ENCODE data around the gene UTS2B. TPM values are rescaled to one million over a fixed set of nuclear protein-coding genes. Genes with fewer than 3 reads are reported as not detected.

UTS2B gene
- polyA plus RNA-seq, 1 donor from 2014 or later: 0.46 TPM

- Histone ChIP-seq H3K4me3 (ENCODE audit: low read length) (no peak overlapping the region), H3K9ac (ENCODE audit: low read length) (no peak overlapping the region), H3K4me2 (ENCODE audit: low read length) (no peak overlapping the region), H3K27me3 (ENCODE audit: insufficient read depth, low read depth, low read length) (no peaks in the 10 kb centered on the region), H3K9me2 (ENCODE audit: insufficient read depth, low read length) (no peaks in the 10 kb centered on the region), H3K36me3 (ENCODE audit: insufficient read depth, low read length) (no peaks in the 10 kb centered on the region), H2AFZ (ENCODE audit: low read depth, low read length) (no peak overlapping the region), H3F3A (ENCODE audit: insufficient read depth, low read length, poor library complexity, severe bottlenecking) (no peaks in the 10 kb centered on the region), H4K20me1 (ENCODE audit: insufficient read depth) (no peaks in the 10 kb centered on the region), H3K79me2 (replicated peaks; ENCODE audit: insufficient read depth, low read length) (peaks cover 5% of the 10 kb centered on the region), H3K27ac (ENCODE audit: low read length) (no peak overlapping the region), H3K9me3 (ENCODE audit: low read length) (no peaks in the 10 kb centered on the region)
- no peak for TF ChIP-seq POLR2AphosphoS5 (IDR thresholded peaks at IDR 0.05)
Measured at GRCh38 chr3:191324936-191325335, 5.4 kb downstream of the UTS2B start.

DNA sequence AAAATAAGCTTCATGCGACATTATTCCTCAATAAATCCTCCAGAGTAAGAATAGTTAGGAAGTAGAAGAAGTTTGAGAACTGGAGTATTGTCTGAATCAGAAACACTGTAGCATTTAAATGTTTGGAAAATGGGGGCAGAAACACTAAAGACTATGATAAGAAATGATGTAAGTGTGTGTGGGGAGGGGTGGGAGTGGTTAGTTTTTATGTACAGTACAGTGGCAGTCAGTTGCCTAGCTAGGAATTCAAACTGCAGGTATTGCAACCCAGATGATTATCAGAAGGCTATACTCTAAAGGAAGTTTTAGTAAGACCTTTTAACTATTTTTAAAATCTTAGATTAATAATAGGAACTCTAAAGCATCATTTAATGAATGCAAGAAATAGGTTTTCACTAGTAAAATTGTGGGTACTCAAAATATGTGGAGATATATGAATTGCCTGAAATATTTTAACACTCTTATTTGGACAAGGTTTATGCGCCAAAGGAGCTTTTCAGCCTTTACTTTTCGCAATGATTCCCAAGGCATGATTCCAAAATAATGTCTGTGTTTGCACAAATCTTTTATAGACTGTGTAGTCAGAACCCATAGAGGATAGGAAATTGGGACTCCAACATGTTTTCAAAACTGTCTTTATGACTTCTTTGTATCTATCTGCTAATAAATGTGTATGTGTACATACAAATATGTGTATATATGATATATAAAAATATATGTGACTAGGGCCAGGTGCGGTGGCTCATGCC, 9.1 kb downstream of the UTS2B start:
- Histone ChIP-seq H2AFZ (ENCODE audit: low read depth, low read length) (no peak overlapping the region), H3K9me2 (ENCODE audit: insufficient read depth, low read length) (no peaks in the 10 kb centered on the region), H4K20me1 (ENCODE audit: insufficient read depth) (no peaks in the 10 kb centered on the region), H3K36me3 (ENCODE audit: insufficient read depth, low read length) (no peaks in the 10 kb centered on the region), H3K4me3 (ENCODE audit: low read length) (no peak overlapping the region), H3F3A (ENCODE audit: insufficient read depth, low read length, poor library complexity, severe bottlenecking) (no peaks in the 10 kb centered on the region), H3K27me3 (ENCODE audit: insufficient read depth, low read depth, low read length) (no peaks in the 10 kb centered on the region), H3K79me2 (replicated peaks; ENCODE audit: insufficient read depth, low read length) (no peaks in the 10 kb centered on the region), H3K9me3 (ENCODE audit: low read length) (no peaks in the 10 kb centered on the region), H3K9ac (ENCODE audit: low read length) (no peak overlapping the region), H3K4me2 (ENCODE audit: low read length) (no peak overlapping the region), H3K27ac (ENCODE audit: low read length) (no peak overlapping the region)
- TF ChIP-seq SMC3 (conservative IDR thresholded peaks at IDR 0.05; ENCODE audit: poor library complexity): no peak
- no peak for TF ChIP-seq CTCF (IDR thresholded peaks at IDR 0.05; ENCODE audit: poor library complexity, severe bottlenecking)

DNA sequence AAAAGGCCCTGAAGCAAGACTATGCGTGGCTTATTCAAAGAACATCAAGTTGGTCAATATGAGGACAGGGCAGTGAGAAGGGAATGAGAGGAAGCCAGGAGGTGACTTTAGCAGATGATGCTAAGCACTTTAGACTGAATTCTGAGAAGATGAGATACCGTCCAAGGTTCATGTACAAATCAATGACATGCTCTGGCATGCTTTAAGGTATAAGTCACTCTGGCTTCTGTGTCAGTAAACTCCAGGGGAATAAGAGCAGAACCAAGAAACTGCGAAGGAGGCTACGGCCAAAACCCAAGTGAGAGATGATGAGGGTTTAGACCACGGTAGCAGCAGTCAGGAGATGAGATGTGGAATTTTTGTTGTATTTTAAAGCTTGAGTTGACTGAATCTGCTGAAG, 10.0 kb downstream of the UTS2B start:
- Histone ChIP-seq H3K36me3 (ENCODE audit: insufficient read depth, low read length) (no peaks in the 10 kb centered on the region), H3K4me3 (ENCODE audit: low read length) (no peak overlapping the region), H3K9me3 (ENCODE audit: low read length) (no peaks in the 10 kb centered on the region), H3K9me2 (ENCODE audit: insufficient read depth, low read length) (no peaks in the 10 kb centered on the region), H3K4me2 (ENCODE audit: low read length) (no peak overlapping the region), H3K27ac (ENCODE audit: low read length) (no peak overlapping the region), H3K9ac (ENCODE audit: low read length) (no peak overlapping the region), H4K20me1 (ENCODE audit: insufficient read depth) (no peaks in the 10 kb centered on the region), H2AFZ (ENCODE audit: low read depth, low read length) (no peak overlapping the region), H3K79me2 (replicated peaks; ENCODE audit: insufficient read depth, low read length) (no peaks in the 10 kb centered on the region), H3K27me3 (ENCODE audit: insufficient read depth, low read depth, low read length) (no peaks in the 10 kb centered on the region), H3F3A (ENCODE audit: insufficient read depth, low read length, poor library complexity, severe bottlenecking) (no peaks in the 10 kb centered on the region)
- TF ChIP-seq SMC3 (conservative IDR thresholded peaks at IDR 0.05; ENCODE audit: poor library complexity) (no peak), RAD21 (conservative IDR thresholded peaks at IDR 0.05) (no peak), EZH2 (IDR thresholded peaks at IDR 0.05; ENCODE audit: borderline replicate concordance, insufficient read depth, low read length, poor library complexity, severe bottlenecking) (no peak), TAF1 (IDR thresholded peaks at IDR 0.05; ENCODE audit: low read depth) (no peak), MXI1 (conservative IDR thresholded peaks at IDR 0.05; ENCODE audit: poor library complexity, severe bottlenecking) (no peak), EP300 (conservative IDR thresholded peaks at IDR 0.05; ENCODE audit: poor library complexity, severe bottlenecking) (no peak), REST (IDR thresholded peaks at IDR 0.05; ENCODE audit: borderline replicate concordance) (no peak), CTCF (IDR thresholded peaks at IDR 0.05; ENCODE audit: poor library complexity, severe bottlenecking) (no peak), POLR2AphosphoS5 (IDR thresholded peaks at IDR 0.05) (no peak)

Measured in neural cell (in vitro differentiated cells).